ENCODE measurements around the gene ULK2. TPM values are rescaled to one million over a fixed set of nuclear protein-coding genes. Genes with fewer than 3 reads are reported as not detected.
A peak's percentile ranks its signal among the peaks of the same experiment; 100 is the strongest.
"Not testable (repeated sequence)": the region's sequence is repeated elsewhere in the genome, so short reads cannot be mapped to it uniquely, and the experiment has no call there.

Gene ULK2
- total and polyA plus RNA-seq, 3 experiments from 2014 or later: 4.6 to 6.9 (median 5.8) TPM

DNA sequence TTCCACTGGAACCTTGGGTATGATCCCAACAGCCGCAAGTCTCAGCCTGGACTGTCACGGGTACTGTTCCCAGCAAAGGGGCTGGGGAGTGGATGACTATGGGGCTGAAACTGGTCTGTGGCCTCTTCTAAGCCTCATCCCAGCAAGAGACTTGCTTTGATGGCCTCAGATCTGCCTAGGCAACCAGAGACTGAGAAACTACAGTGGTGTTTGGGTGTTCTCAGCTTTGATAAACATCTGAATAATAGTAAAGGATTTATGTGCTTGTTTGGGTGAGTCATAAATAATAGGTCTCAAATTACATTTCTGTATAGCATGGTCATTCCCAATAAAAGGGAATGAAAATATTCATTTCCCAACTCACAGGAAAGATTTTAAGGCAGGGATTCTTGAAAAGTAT, 30.2 kb upstream of the ULK2 start:
- no peaks in the 10 kb centered on the region for H3K9me3 ChIP-seq (ENCODE audit: low read length)
- H3K9me3 Mint-ChIP-seq: no peaks in the 10 kb centered on the region
- H3K4me3 Mint-ChIP-seq: no peak overlapping the region
- H3K27me3 ChIP-seq (ENCODE audit: insufficient read depth, low read length, poor library complexity, severe bottlenecking): no peaks in the 10 kb centered on the region
- ChIA-PET POLR2A (no interaction called here), CTCF (no interaction called here)
- no peaks in the 10 kb centered on the region for H3K4me1 ChIP-seq (ENCODE audit: insufficient read depth, low read length)
- H3K27ac Mint-ChIP-seq: peak overlapping the region in 2 of 8 donors; percentile 8 to 11
- no peaks in the 10 kb centered on the region for H3K27me3 Mint-ChIP-seq
- H3K36me3 Mint-ChIP-seq: peaks cover 0 to 22% (median 2%) of the 10 kb centered on the region in 3 donors
- no peak overlapping the region for H3K27ac ChIP-seq (ENCODE audit: low read depth, low read length)
- no peaks in the 10 kb centered on the region for H3K36me3 ChIP-seq (ENCODE audit: insufficient read depth, low read length)
- H3K4me3 ChIP-seq (ENCODE audit: low read length): no peak overlapping the region
- DNase-seq: no peak
- H3K4me1 Mint-ChIP-seq: no peaks in the 10 kb centered on the region

DNA sequence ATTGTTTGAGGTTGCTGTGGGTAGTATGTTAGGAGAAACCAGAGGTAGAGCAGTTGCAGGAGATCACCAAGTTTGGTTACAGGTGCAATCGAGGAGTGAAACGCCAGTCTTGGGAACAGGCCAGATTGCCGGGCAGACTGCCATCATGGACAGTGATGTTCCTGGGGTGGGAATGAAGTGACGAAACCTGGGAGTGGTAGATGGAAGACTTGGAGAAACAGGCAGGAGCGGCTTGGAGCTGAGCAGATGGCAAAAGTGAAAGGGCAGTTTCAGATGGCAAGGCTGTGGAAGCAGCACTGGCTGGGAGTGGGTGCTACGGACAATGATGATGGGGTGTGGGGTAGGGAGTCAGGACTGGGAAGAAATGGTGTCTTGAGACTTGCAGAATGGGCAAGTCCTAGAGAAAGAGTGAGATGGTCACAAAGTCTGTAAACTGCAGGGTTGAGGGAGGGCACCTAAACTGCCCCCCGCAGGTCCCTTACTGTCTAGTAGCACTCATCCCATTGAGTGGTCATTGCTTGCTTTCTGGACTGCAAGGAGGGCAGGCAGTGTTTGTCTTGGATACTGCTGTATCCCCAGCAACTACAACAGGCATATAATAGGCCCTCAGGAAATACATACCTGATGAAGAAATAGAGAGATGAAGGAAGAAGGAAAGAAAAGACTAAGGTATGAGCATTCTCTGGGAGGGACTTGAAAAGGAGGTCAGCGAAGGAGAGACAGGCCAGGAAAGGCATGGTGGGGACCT, 29.5 kb upstream of the ULK2 start:
- Mint-ChIP-seq H3K27me3 (no peaks in the 10 kb centered on the region), H3K4me3 (no peak overlapping the region), H3K27ac (peak overlapping the region in 2 of 8 donors; percentile 29 to 88), H3K9me3 (no peaks in the 10 kb centered on the region), H3K36me3 (peaks cover 0 to 17% (median 2%) of the 10 kb centered on the region in 3 donors), H3K4me1 (no peaks in the 10 kb centered on the region)
- Histone ChIP-seq H3K27ac (ENCODE audit: low read depth, low read length) (no peak overlapping the region), H3K4me1 (ENCODE audit: insufficient read depth, low read length) (no peaks in the 10 kb centered on the region), H3K9me3 (ENCODE audit: low read length) (no peaks in the 10 kb centered on the region), H3K27me3 (ENCODE audit: insufficient read depth, low read length, poor library complexity, severe bottlenecking) (no peaks in the 10 kb centered on the region), H3K36me3 (ENCODE audit: insufficient read depth, low read length) (no peaks in the 10 kb centered on the region), H3K4me3 (ENCODE audit: low read length) (no peak overlapping the region)
- POLR2A ChIA-PET: no interaction called here
- DNase-seq: no peak
- CTCF ChIA-PET: no interaction called here

DNA sequence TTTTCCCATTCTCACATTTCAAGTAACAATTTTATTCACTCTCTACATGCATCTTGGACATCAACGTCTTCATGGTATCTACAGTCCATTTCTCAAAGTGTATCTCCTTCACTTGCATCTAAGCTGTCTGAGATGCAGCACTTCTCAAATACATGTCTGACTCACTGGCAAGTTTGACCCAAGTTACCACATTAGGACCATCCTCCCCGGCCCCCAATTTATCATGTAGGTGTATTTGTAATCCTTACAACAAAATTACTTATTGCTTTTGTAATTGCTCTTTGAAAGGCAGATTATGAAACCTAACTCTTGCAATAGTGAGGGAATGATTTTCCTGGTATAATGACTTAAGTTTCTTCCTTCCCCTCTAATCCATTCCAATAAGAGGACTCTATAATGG, 28.9 kb upstream of the ULK2 start:
- H3K27ac Mint-ChIP-seq: peak overlapping the region in 2 of 8 donors; percentile 55 to 88
- no peak for DNase-seq
- no peaks in the 10 kb centered on the region for H3K9me3 Mint-ChIP-seq
- no peaks in the 10 kb centered on the region for H3K9me3 ChIP-seq (ENCODE audit: low read length)
- H3K4me3 ChIP-seq (ENCODE audit: low read length): no peak overlapping the region
- H3K4me3 Mint-ChIP-seq: no peak overlapping the region
- H3K36me3 Mint-ChIP-seq: peaks cover 0 to 14% (median 2%) of the 10 kb centered on the region in 3 donors
- no peaks in the 10 kb centered on the region for H3K27me3 ChIP-seq (ENCODE audit: insufficient read depth, low read length, poor library complexity, severe bottlenecking)
- CTCF ChIA-PET: interaction anchor here (0.9 kb wide), 1 partner anchor 29 kb away, joined by 3 read pairs; the partner anchor contains the start of gene ULK2
- POLR2A ChIA-PET: no interaction called here
- H3K27me3 Mint-ChIP-seq: no peaks in the 10 kb centered on the region
- no peaks in the 10 kb centered on the region for H3K36me3 ChIP-seq (ENCODE audit: insufficient read depth, low read length)
- no peaks in the 10 kb centered on the region for H3K4me1 Mint-ChIP-seq
- H3K27ac ChIP-seq (ENCODE audit: low read depth, low read length): no peak overlapping the region
- H3K4me1 ChIP-seq (ENCODE audit: insufficient read depth, low read length): no peaks in the 10 kb centered on the region

DNA sequence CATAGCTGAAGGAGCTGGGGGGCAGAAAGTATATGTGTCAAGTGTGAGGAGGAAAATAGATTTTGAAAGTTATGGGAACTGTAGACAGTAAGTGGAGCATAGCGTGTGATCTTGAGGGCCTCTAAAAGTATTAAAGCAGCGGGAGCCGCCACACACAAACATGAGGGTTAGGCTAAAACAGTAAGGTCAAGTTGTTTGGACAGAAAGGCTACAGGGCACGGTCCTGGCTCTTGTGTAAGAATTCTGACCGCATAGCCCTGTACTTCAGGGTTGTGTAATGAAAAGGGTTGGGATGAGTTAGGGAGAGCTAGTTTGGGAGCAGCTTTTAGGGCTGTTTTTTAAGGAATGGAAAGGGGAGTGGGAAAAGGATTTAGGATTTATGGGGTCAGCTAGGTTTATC, 22.8 kb upstream of the ULK2 start:
- H3K9me3 Mint-ChIP-seq; H3K36me3 ChIP-seq (ENCODE audit: insufficient read depth, low read length); H3K27ac ChIP-seq (ENCODE audit: low read depth, low read length); H3K27ac Mint-ChIP-seq; H3K4me3 Mint-ChIP-seq; H3K4me3 ChIP-seq (ENCODE audit: low read length); H3K4me1 ChIP-seq (ENCODE audit: insufficient read depth, low read length); H3K27me3 ChIP-seq (ENCODE audit: insufficient read depth, low read length, poor library complexity, severe bottlenecking); H3K36me3 Mint-ChIP-seq; DNase-seq; H3K9me3 ChIP-seq (ENCODE audit: low read length); CTCF ChIA-PET; H3K27me3 Mint-ChIP-seq; POLR2A ChIA-PET; H3K4me1 Mint-ChIP-seq: not testable (repeated sequence)

DNA sequence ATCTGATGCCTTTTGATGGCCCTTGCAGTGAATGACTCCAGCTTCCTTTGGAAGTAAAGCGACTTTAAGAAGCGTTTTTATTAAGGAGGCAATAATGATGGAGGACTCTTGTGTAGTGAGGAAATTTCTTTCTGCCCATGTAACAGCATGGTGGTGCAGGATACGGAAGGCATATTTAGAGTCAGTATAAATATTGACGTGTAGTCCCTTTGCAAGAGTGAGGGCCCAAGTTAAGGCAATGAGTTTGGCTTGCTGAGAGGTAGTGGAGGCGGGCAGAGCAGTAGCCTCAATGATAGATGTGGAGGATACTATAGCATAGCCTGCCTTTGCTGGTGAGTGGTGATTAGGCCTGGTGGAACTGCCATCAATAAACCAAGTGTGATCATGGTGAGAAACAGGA, 22.3 kb upstream of the ULK2 start:
- DNase-seq; H3K4me3 ChIP-seq (ENCODE audit: low read length); H3K27me3 ChIP-seq (ENCODE audit: insufficient read depth, low read length, poor library complexity, severe bottlenecking); H3K9me3 Mint-ChIP-seq; H3K27me3 Mint-ChIP-seq; H3K9me3 ChIP-seq (ENCODE audit: low read length); H3K4me3 Mint-ChIP-seq; H3K36me3 ChIP-seq (ENCODE audit: insufficient read depth, low read length); CTCF ChIA-PET; H3K4me1 ChIP-seq (ENCODE audit: insufficient read depth, low read length); H3K4me1 Mint-ChIP-seq; POLR2A ChIA-PET; H3K27ac ChIP-seq (ENCODE audit: low read depth, low read length); H3K27ac Mint-ChIP-seq; H3K36me3 Mint-ChIP-seq: not testable (repeated sequence)

DNA sequence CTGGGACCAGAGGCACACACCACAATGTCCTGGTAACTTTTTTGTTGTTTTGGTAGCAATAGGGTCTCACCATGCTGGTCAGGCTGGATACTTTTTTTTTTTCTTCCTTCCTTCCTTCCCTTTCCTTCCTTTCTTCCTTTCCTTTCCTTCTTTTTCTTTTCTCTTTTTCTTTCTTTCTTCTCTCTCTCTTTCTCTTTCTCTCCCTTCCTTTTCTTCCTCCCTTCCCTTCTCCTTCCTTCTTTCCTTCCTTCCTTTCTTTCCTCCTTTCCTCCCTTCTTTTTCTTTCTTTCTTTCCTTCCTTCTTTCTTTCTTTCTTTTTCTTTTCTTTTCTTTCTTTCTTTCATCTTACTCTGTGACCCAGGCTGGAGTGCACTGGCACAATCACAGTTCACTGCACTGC, 18.4 kb upstream of the ULK2 start:
- no peak for DNase-seq
- Histone ChIP-seq H3K27me3 (ENCODE audit: insufficient read depth, low read length, poor library complexity, severe bottlenecking) (no peaks in the 10 kb centered on the region), H3K4me3 (ENCODE audit: low read length) (no peak overlapping the region), H3K36me3 (ENCODE audit: insufficient read depth, low read length) (no peaks in the 10 kb centered on the region), H3K27ac (ENCODE audit: low read depth, low read length) (no peak overlapping the region), H3K4me1 (ENCODE audit: insufficient read depth, low read length) (no peaks in the 10 kb centered on the region), H3K9me3 (ENCODE audit: low read length) (no peaks in the 10 kb centered on the region)
- CTCF ChIA-PET: no interaction called here
- no peak overlapping the region for H3K4me3 Mint-ChIP-seq
- H3K27ac Mint-ChIP-seq: peak overlapping the region in 2 of 8 donors; percentile 58 to 62
- no peaks in the 10 kb centered on the region for H3K27me3 Mint-ChIP-seq
- POLR2A ChIA-PET: no interaction called here
- no peaks in the 10 kb centered on the region for H3K4me1 Mint-ChIP-seq
- H3K9me3 Mint-ChIP-seq: no peaks in the 10 kb centered on the region
- H3K36me3 Mint-ChIP-seq: no peaks in the 10 kb centered on the region

DNA sequence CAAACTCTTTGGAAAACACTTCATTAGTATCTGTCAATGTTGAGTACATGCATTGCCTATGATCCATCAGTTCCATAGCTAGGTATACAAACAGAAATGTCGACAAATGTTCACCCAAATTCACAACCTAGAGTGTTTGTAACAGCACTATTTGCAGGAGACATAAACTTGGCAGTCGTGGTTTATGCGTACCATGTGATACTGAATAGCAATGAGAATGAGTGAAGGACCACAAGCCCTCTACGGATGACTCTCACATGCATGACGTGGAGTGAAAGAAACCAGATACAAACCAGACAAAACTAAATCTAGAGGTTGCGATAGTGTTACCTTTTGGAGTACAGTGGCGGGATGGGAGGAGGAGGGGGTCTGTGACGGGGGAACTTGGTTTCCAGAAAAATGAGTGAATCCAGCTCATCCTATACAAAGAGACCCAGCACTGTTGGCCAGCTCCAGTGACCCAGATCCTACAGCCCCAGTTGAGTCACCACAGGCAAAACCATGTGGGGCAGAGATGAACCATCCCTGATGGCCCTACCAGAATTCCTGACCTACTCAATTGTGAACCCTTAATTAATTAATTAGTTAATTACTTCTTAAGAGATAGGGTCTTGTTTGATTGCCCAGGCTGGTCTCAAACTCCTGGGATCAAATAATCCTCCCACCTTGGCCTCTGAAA, 15.9 kb upstream of the ULK2 start:
- Histone ChIP-seq H3K27me3 (ENCODE audit: insufficient read depth, low read length, poor library complexity, severe bottlenecking) (no peaks in the 10 kb centered on the region), H3K27ac (ENCODE audit: low read depth, low read length) (no peak overlapping the region), H3K9me3 (ENCODE audit: low read length) (no peaks in the 10 kb centered on the region), H3K4me1 (ENCODE audit: insufficient read depth, low read length) (peaks cover 2% of the 10 kb centered on the region), H3K4me3 (ENCODE audit: low read length) (no peak overlapping the region), H3K36me3 (ENCODE audit: insufficient read depth, low read length) (no peaks in the 10 kb centered on the region)
- Mint-ChIP-seq H3K4me3 (no peak overlapping the region), H3K9me3 (no peaks in the 10 kb centered on the region), H3K4me1 (peaks cover 3 to 4% (median 3%) of the 10 kb centered on the region in 3 donors), H3K27me3 (no peaks in the 10 kb centered on the region), H3K27ac (peak overlapping the region in 1 of 8 donors; percentile 48), H3K36me3 (no peaks in the 10 kb centered on the region)
- ChIA-PET CTCF (interaction anchor here (1.0 kb wide), 2 partner anchors 10 to 15 kb away, joined by 3 to 4 read pairs; no protein-coding TSS in a partner anchor), POLR2A (interaction anchor here (0.7 kb wide), 2 partner anchors 8 to 70 kb away, joined by 3 to 4 read pairs; no protein-coding TSS in a partner anchor)
- DNase-seq: no peak

DNA sequence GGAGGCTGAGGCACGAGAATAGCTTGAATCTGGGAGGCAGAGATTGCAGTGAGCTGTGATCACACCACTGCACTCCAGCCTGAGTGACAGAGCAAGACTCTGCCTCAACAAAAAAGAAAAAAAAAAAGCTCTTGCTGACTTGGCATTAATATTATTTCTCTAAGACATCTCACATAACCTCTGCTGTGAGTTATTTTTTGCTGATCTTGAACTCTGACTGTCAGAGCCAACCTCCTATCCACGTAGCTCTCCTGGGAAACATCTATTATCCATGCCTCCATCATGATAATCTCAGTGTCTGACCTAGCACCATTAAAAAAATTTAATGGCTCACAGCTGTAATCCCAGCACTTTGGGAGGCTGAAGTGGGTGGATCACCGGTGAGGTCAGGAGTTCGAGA, 12.7 kb upstream of the ULK2 start:
- Histone ChIP-seq H3K4me3 (ENCODE audit: low read length) (no peak overlapping the region), H3K9me3 (ENCODE audit: low read length) (no peaks in the 10 kb centered on the region), H3K4me1 (ENCODE audit: insufficient read depth, low read length) (peaks cover 35% of the 10 kb centered on the region), H3K27me3 (ENCODE audit: insufficient read depth, low read length, poor library complexity, severe bottlenecking) (no peaks in the 10 kb centered on the region), H3K27ac (ENCODE audit: low read depth, low read length) (no peak overlapping the region), H3K36me3 (ENCODE audit: insufficient read depth, low read length) (no peaks in the 10 kb centered on the region)
- ChIA-PET POLR2A (no interaction called here), CTCF (no interaction called here)
- H3K27ac Mint-ChIP-seq: no peak overlapping the region
- no peaks in the 10 kb centered on the region for H3K9me3 Mint-ChIP-seq
- no peaks in the 10 kb centered on the region for H3K36me3 Mint-ChIP-seq
- no peak for DNase-seq
- no peaks in the 10 kb centered on the region for H3K27me3 Mint-ChIP-seq
- H3K4me3 Mint-ChIP-seq: no peak overlapping the region
- H3K4me1 Mint-ChIP-seq: peaks cover 30 to 36% (median 34%) of the 10 kb centered on the region in 3 donors
